ENCODE results near the gene SMC2.

SMC2 gene

DNA sequence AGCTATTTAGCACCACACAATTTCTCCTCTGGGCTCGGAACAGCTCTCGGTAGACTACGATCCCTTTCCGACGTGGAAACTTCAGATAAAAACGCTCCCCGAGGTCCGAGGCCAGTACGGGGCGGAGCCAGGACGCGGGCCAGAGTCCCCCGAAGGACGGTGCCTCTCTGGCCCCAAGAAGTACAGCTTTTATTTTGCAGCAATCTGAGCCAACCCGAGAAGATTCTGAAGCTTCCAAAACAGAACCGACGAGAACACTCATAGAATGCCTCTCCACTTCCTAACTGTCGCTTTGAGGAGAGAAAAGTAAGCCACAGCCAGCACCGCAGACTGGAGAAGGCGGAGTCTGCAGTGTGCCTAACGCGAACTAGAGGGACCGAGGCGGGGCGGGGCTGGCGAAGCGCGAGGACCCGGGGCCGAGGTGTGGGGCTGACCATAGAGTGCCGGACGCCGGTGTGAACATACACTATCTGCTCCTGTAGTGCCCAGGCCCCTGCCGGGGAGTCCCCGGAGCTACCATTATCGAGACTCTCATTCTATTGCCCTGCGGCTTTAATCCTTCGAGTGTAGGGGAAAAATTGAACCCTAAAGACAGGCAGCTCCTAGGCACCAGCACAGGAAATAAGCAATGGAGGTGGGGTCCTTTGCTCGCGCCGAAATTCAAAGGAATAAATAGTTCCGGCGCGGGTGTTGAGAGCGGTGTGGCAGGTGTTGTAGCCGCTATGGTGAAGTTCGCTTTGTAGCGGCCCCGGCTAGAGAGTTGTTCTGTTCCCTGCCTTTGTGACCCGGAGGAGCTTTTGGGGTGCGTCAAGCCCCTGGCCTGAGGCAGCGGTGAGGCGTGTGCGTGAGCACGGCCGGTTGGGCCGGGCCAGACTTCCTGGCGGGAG, at the start of gene SMC2:
TSS of gene SMC2 (plus strand) at position 663 of the 887 bp plus-strand sequence. CDS start 1,076 bp downstream, outside the sequence.
- DNase-seq, result peak; percentile 99

DNA sequence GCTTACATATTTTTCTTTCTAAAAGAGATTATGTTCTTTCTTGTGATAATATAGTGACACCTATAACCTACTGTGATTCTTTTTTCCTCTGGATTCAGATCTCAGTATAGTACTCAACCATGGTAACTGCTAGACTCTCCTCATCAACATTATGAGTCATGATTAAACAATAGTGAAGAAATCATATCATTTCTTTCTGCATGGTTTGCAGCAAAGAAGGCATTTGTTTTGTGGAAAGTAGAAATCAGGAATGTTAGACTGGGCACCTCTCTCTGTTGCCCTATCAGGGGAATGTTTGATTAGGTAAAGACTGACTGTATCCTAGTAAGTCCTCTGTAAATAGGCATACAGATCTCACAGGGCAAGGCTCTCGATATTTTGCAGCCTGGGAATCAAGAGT, 25.6 kb upstream of the SMC2 start:
- no peak for DNase-seq

DNA sequence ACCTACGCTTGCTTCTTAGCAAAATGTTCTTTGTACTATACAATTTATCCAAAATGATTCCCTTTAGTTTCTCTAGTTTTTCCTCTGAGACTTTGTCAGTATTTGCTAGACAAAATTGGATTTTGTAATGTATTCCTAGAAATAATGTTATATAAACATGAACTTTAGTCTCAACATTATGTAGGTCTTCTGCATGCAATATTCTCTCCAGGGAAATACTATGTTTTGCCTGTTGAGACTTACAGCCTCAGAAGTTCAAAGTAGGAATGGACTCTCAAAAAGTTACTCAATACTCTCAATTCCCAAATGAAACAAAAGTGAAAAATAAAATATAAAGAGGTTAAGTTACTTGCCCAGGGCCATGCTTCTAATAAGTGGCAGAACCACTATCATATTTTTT, 24.8 kb upstream of the SMC2 start:
- no peak for DNase-seq

DNA sequence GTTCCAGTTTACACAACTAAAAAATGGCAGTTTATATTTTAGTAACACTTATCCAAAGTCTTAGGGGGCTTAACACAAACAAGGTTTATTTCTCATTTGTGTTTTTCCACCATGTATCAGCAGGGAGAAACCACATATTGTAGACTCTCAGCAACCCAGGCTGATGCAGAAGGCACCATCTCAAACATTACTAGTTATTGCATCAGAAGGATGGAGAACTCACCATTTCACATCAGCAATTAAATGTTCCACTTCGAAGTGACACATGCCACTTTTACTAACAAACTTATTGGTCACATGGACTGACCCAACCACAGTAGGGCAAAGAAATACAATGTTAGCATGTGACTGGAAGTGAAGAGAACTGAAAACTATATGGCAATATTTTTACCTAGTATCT, 22.5 kb upstream of the SMC2 start:
- DNase-seq, result no peak

DNA sequence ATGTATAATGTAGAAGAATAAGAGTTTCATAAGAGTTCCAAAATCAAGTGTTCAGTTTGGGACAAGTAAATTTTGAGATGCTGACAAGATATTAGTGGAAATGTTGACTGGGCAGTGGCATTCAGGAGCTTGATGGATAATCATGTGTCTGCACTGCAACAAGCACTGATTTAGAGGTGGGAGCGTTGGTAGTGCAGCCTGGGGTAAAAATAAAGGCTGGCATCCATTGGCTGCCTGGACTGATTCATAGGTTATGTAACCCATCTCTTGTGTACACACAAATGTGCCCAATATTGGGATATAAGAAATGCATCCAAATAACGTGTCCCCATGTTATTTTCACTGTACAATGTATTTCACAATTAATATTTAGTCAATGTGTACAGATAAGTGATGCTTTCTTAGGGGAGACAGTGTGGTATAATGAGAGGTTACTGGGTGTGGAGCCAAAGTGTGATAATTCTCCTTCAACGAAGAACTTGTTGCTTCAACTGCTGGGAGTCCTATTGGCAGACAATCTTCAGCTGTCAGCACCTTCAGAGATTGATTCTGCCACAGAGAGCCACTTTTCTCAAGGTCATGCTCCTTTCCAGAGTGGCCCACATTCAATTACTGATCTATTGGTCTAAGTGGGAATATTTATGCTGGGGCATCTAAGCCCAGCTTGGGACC, 20.9 kb upstream of the SMC2 start:
- no peak for DNase-seq

DNA sequence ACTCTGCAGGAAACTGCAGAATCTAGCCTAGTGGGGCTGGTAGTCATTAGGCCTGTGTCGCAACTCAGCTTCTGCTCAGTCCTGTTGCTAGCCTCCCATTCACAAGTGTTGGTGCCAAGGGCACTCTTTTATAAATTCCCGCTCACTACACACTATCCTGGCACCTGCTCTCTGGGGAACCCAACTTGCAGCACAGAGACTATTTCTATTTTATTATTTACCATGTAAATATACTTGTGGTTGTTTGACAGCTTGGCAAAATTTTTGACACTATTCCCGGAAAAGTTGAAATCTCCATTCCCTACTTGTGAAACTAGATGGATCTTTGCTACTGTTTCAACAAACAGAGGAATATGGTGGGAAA, 20.4 kb upstream of the SMC2 start:
- no peak for DNase-seq

DNA sequence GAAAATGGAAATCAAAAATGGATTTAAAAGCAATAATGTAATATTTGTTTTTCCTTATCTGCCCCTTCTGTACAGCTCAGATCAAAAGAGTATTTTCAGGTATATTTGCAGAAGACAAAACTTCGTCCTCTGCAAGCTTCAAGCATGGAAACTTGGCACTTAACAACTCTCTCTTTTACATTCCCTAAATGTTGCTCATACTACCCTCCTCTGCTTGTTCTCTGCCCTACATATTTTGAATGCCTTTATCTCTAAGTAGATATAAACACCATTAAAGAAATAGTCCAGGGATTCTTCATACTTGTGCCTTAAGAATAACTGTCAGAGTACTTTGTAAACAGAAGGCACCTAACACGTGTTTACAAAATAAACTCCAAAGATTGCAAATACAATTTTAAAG, 19.2 kb upstream of the SMC2 start:
- no peak for DNase-seq

DNA sequence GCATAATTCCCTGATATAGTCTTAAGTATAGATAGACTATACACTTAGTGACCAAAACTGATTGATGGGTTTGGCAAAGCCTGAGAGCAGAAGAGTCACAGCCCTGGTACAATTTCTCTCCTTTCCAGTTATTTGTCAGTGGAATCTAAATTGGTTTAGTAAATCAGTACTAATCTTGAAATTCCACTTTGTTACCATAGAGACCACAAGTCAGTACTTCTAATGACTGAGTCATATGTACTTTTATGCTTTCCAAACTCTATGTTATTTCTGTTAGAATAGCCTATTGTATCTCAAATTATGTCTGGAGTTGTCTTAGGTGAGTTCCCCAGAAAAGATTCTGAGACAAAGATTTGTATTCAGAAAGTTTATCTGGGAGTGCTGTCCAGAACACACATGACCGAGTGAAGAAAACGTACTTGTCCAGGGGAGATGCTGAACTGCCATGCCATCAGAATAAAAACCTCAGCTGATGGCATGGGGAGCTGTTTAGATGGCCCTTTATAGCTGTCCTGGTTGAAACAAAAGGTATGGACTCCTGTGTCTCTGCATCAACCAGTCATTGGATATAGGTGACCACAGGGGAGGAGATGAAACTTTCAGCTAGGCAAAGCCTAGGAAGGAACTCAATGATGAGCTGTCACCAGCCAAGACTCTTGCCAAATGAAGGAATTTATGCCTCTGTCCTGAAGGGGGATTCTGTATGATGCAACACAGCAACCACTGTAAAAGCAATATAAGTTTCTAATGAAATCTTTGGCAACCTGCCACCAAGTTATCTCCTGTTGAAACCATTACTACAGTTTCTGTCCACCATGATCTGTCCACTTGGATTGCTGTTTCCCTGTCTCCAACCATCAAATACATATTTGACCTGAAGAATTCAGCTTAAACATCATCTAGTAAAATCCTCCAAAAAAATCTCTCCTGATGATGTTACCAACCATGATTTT, 18.0 kb upstream of the SMC2 start:
- DNase-seq, result no peak

DNA sequence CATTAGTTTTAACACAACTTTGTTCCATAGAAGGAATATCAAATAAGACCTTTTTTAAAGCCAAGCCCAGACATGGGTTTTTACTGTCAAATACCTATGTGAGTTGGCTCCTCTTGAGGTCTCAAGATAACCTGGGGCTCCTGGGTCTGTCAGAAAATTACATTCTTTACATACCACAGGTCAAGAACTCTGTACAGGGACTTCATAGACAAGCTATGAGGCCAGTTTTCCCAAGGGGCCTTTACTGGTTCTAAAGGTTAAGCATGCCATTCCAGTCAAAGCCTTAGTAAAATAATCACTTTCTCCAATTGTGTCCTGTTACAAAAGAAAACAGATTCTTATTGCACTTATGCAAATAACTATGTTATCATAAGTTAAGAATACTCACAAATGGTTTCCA, 15.5 kb upstream of the SMC2 start:
- no peak for DNase-seq

DNA sequence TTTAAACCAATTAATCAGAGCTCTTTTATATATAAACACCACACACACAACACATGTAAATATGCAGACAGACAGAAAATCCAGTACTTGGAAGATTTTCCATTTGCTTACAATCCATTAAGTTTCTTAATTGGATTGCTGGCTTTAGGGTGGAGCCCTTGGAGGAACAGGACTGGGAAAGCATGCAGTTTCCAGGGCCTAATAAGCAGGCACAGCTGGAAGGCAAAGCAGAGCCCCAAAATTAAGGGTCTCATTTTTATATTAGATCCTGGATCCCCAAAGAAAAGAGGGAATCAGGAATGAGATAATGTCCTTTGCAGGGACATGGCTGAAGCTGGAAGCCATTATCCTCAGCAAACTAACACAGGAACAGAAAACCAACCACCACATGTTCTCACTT, 13.1 kb upstream of the SMC2 start:
- no peak for DNase-seq

DNA sequence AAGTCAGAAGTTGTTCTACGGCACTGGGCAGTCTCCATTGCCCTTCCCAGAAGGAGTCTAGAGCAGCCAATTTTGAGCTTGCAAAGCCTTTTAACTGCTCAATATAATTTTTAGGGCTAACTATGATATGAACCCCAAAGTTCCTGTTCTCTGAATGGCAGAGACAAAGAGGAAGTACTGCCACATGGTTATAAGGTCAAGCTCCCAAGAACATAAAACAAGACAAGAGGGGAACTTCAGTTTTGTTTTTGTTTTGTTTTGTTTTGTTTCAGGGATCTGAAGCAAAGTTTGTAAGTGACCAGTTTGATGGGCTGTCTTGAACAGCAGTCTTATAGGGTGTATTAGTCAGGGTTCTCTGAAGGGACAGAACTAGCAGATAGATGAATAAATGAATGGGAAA, 11.9 kb upstream of the SMC2 start:
- DNase-seq, result no peak

DNA sequence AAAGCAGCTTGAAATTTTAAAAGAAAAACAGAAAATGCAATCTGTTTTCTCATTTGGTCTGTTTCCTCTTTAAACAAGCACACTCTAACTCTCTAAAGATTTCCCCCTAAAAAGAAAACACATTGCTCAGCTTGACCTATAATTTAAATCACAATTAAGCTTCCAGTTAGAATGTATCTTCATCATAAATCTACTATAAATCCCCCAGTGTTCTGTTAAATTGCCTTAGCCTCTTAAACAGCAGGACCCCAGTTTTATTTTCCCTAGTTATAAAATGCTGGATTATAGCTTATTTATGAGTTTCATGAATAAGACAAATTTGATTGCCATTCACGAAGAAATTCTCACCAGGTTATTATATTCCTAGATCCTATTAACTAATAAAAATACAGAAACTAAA, 8.6 kb upstream of the SMC2 start:
- no peak for DNase-seq

DNA sequence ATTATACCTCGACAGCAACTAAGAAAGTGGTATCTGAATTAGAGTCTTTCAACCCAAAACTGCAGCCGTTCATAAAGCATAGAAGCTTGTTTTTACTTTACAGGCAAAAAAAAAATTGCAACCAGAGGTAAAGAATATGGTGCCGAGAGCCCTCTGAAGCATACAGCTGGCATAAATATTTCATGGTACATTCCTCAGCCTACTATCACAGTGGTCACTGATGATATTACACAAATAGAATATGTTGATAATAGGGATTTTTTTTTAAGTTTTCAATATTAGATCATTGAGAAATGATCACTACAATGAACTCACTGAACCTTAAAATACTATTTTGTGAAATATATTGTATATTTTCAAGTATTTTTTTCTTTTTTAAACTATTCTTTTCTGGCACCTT, 6.2 kb upstream of the SMC2 start:
- DNase-seq, result no peak

DNA sequence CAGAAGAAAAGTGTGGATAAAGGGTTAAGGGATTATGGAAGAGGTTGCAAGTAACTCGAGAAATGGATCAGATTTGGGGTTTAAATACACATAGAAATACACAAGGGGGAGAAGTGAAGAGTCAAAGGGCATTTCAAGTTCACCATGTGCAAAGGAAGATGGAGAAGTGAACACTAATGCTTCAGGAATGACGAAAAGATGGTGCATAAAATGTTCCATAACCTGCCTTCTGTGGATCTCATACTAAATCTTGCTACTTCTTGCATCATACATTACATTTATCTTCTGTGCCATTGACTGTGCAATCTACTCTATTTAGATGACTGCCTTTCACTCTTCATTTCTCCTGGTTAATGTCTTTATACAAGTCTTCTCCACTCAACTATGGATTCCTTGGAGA, 5.7 kb upstream of the SMC2 start:
- DNase-seq, result no peak

DNA sequence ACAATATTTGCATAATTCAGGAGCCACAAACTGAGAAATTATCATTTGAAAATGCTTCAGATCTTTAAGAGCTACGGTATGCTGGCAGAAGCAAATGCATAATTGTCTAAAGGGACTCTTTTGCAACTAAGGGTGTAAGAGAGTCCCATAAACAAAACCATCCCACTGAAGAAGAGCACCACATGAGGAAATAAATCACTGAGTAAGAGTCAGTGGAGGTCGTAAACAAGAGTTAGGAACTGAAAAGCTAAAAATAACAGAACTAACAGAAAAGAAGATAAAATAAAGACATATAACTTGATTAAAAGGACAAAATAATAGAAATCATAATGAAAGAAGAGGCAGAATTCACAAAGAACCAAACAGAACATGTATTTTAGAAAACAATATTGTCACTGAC, 3.5 kb upstream of the SMC2 start:
- DNase-seq, result no peak

DNA sequence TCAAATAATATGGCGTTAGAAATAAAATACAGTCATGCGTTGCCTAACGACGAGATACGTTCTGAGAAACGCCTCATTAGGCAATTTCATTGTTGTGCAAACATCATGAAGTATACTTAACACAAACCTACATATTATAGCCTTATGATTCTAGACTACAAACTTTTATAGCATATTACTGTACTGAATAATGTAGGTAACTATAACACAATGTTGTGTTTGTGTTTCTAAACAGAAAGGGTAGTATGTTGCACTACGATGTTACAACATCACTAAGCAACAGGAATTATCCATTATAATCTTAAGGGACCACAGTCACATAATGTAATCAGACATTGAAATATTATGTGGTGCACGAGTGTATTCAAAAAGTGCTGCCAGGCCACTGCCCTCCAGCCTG, 3.0 kb upstream of the SMC2 start:
- peak; percentile 90 for DNase-seq

DNA sequence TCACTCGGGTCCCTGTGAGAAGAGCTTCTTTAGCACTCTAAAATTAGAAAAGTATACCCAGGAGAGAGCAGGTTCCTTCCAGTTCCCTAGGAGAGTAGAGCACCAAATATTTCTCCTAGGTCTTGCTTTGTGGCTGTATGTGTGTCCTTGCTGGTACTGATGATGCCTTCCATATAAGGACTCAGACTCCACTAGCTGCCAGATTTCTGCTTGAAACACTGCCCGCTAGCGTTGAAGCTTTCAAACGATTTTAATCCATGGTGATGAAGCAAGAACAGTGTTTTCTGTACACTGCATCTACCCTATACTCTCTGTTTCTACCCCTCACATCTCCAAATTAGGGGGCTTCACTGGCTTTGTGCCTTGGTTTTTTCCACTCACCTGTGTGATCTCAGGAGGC, 2.4 kb upstream of the SMC2 start:
- DNase-seq, result no peak

DNA sequence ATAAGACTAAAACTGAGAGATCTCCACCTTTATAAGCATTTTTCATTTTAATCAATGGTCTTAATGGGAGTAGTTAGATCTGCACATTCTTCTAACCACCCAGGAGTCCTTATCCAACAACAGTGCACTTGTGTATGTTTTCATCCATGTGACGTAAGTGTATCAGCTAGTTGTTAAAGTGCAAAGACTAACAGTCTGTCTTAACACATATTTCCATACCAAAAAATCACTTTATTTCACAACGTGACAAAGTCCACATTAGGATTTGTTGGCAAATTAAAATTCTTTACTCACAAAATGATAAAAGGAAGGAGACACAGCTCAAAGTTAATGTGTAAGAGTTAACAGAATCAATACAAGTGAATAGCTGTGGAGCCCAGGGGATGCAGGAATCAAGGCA, 1.9 kb upstream of the SMC2 start:
- DNase-seq, result no peak

DNA sequence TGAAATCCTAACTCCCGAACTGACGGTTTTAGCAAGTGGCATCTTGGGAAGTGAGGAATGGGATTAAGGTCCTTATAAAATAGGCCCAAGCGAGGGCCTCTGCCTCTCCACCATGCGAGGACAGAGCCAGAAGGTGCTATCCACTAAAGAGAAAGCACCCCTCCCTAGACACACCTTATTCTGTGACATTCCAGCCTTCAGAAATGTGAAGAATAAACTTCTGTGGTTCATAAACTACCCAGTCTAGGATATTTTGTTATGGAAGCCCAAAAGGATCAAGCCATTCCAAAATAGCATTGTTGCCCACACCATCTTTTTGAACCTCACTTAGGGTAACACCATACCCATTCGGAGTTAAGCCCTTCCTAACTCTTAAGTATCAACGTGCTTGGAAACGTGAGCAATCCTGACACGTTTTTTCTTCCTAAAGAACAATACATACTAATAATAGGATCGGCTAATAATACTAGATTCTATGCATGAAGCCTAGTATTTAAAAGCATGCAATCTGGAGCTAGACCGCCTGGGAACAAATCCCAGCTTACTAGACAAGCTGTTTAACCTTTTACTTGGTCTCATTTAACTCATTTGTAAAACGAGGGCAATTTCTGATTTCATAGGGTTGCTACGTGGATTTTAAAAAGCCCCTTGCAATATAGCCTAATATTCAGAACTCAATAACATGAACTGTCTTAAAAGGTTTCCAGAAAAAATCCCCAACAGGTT, 1.1 kb upstream of the SMC2 start:
- DNase-seq, result no peak

DNA sequence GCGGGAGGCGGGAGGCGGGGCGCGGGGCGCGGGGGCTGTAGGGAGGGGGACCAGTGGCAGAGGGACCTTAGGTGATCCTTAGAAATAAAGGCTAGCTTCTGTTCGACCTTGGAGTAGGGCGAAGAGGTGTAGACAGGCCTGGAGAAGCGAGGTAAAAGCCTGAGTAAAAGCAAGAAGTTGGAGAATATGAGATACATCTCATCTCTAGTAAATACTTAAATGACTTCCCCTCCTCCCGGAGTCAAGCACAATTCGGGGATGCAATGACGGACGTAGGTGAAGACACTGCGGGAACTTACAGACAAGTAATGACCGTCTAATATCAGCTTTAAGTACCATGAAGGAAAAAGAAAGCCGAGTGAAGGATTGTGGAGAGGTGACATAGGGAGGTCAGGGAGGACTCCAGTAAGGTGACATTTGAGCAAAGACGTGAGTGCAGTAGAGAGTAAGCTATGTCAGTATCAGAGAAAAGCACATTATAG, 466 bp downstream of the SMC2 start:
- DNase-seq, result peak; percentile 53

DNA sequence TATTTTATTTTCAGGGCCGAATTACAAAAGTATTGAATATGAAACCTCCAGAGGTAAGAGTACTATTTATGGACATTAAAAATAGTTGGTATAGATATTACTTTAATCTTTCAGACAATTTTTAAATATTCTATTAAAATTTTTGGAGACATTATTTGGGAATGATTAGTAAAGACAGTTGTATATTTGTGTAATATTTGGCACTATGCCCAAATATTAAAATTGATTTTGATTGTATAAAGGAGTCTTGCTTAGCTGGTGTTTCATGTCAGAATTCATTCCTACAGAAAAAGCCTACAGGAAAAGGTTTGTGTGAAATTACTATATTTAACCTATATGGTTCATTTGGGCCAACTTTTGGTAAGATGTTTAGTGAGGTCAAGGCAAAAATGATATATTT, 5.5 kb downstream of the SMC2 start:
- no peak for DNase-seq

DNA sequence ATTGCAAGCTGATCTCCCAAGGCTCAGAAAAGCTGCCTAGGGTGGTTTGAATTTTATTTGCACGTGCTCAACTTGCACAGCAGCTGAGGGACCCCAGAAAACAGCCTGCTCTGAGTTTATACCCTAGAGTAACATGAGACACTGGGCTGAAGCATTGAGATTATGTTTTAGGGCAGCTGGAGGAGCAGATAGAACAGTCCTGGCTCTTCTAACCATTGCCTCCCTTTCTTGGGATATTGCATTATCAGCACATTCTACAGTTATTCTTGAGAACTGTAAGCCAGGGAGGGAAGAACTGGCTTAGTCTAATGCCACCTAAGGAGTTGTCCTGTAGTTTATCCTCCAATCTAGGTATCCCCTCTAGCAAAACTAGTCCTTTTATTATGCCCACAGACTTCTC, 10.3 kb downstream of the SMC2 start:
- DNase-seq, result no peak

DNA sequence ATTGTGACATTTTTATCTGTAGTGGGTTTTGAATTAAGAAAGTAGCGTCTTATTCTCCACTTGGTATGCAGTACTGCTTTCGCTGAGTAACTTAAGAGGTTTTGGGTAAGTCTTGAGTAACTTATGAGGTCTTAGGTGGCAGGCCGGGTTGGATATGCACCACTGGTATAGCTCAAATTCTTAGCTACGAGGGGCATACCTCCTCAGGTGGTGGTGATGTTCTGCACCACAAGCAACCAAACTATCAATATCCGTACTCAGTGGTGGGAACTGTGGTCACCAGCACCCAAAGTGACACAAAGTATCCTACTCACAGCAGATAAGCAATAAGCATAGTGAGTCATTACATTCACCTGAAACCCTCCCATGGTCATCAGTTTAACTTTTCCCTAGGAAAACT, 13.7 kb downstream of the SMC2 start:
- DNase-seq, result no peak
